Suprapubic skin (tissue), 4 donors: ENCODE measurements around the gene RPS6KA3. TPM values are rescaled to one million over a fixed set of nuclear protein-coding genes. Genes with fewer than 3 reads are reported as not detected.

Source experiments
- DNase-seq, 2 donors: peaks; one replicate each; pipeline ENCODE4 v3.0.0-alpha.2; 2019; ENCODE audit warnings: low spot score in 2 of 2
- H3K27ac ChIP-seq: fragments of 200-600 bp; sonication (generic); one replicate; pipeline ENCODE4 v1.5.1; 2019
- H3K27me3 ChIP-seq: fragments of 200-600 bp; sonication (generic); one replicate; pipeline ENCODE4 v1.5.1; 2019
- H3K36me3 ChIP-seq: fragments of 200-600 bp; sonication (generic); one replicate; pipeline ENCODE4 v1.5.1; 2019
- H3K4me1 ChIP-seq: fragments of 200-600 bp; sonication (generic); one replicate; pipeline ENCODE4 v1.5.1; 2019
- H3K4me3 ChIP-seq: fragments of 200-600 bp; sonication (generic); one replicate; pipeline ENCODE4 v1.5.1; 2019; ENCODE audit warnings: mild to moderate bottlenecking
- H3K9me3 ChIP-seq: fragments of 200-600 bp; sonication (generic); one replicate; pipeline ENCODE4 v1.5.1; 2019
- EP300 ChIP-seq: sonication (generic); formaldehyde crosslinking; IDR thresholded peaks from one replicate; pipeline ENCODE4 v1.6.1; 2017; ENCODE audit warnings: antibody characterized with exemption
- POLR2A ChIP-seq, 2 donors: fragments of 450-650 bp; IDR thresholded peaks; one replicate each; pipeline ENCODE4 v1.6.1; 2017; ENCODE audit warnings: antibody characterized with exemption in 2 of 2, mild to moderate bottlenecking in 2 of 2, moderate library complexity in 2 of 2
- POLR2AphosphoS5 ChIP-seq, 3 donors: sonication (generic); formaldehyde crosslinking; IDR thresholded peaks; one replicate each; pipeline ENCODE4 v1.6.1; 2017; ENCODE audit warnings: antibody characterized with exemption in 3 of 3
- WGBS: methylation state at CpG from one replicate; pipeline ENCODE4 v1.1.5; 2018; 5-methylcytosine and 5-hydroxymethylcytosine counted together
- total RNA-seq, 4 donors: library from RNA; depleted of rRNA; stranded (reverse); fragments of >200 nt; gene quantifications; one replicate each; pipeline ENCODE4 v1.1.0, GENCODE V29; 2016
- TF ChIP-seq, protein P1 (sequence below), 2 donors: fragments of 200-600 bp in 1 of 2; fragments of 450-650 bp in 1 of 2; sonication (generic) in 1 of 2; IDR thresholded peaks; one replicate each; pipeline ENCODE4 v1.5.1; 2016 to 2019; ENCODE audit warnings: antibody characterized with exemption in 2 of 2, mild to moderate bottlenecking in 1 of 2, moderate library complexity in 1 of 2

The RPS6KA3 gene
- total RNA-seq, 4 donors from 2014 or later = 27.2 to 36.0 (median 32.2) TPM

- Histone ChIP-seq H3K27me3 (no peaks in the 10 kb centered on the region), H3K9me3 (no peaks in the 10 kb centered on the region), H3K27ac (no peak overlapping the region), H3K4me3 (no peak overlapping the region), H3K36me3 (no peaks in the 10 kb centered on the region), H3K4me1 (no peaks in the 10 kb centered on the region)
- TF ChIP-seq EP300 (no peak), POLR2A (IDR thresholded peaks at IDR 0.05) (no peak), POLR2AphosphoS5 (IDR thresholded peaks at IDR 0.05) (no peak)
- TF ChIP-seq, protein P1, sequence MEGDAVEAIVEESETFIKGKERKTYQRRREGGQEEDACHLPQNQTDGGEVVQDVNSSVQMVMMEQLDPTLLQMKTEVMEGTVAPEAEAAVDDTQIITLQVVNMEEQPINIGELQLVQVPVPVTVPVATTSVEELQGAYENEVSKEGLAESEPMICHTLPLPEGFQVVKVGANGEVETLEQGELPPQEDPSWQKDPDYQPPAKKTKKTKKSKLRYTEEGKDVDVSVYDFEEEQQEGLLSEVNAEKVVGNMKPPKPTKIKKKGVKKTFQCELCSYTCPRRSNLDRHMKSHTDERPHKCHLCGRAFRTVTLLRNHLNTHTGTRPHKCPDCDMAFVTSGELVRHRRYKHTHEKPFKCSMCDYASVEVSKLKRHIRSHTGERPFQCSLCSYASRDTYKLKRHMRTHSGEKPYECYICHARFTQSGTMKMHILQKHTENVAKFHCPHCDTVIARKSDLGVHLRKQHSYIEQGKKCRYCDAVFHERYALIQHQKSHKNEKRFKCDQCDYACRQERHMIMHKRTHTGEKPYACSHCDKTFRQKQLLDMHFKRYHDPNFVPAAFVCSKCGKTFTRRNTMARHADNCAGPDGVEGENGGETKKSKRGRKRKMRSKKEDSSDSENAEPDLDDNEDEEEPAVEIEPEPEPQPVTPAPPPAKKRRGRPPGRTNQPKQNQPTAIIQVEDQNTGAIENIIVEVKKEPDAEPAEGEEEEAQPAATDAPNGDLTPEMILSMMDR (IDR thresholded peaks at IDR 0.05) = no peak
- no peak for DNase-seq
- 59% methylated on average over 2 of the region's 2 CpGs for WGBS
Measured at GRCh38 chrX:20285511-20285910, 18.8 kb upstream of the RPS6KA3 start.

DNA sequence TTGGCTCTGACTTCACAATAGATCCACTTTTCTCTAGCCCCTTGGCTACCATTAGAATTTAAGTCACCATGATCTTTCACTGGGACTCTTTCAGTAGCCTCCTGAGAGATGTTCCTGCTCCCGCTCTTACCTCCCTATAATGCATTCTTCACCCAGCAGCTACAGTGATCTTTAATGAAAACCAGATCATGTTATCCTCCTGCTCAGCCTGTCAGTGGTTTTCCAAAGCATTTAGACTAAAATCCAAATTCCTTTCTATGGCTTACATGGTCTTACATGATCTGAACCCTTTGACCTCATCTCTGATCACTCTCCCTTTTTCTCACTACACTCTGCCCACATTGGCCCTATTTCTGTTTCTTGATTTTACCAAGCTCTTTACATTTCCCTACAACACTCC, 18.3 kb upstream of the RPS6KA3 start:
- Histone ChIP-seq H3K27me3 (no peaks in the 10 kb centered on the region), H3K9me3 (no peaks in the 10 kb centered on the region), H3K36me3 (no peaks in the 10 kb centered on the region), H3K4me3 (no peak overlapping the region), H3K27ac (no peak overlapping the region), H3K4me1 (no peaks in the 10 kb centered on the region)
- TF ChIP-seq, protein P1 (IDR thresholded peaks at IDR 0.05) = no peak
- TF ChIP-seq POLR2AphosphoS5 (IDR thresholded peaks at IDR 0.05) (no peak), POLR2A (IDR thresholded peaks at IDR 0.05) (no peak), EP300 (no peak)
- 68% methylated on average over 1 of the region's 1 CpG for WGBS
- no peak for DNase-seq

- H3K27ac ChIP-seq = no peak overlapping the region
- TF ChIP-seq POLR2A (IDR thresholded peaks at IDR 0.05) (no peak), EP300 (no peak)
- TF ChIP-seq, protein P1 (IDR thresholded peaks at IDR 0.05) = no peak
Measured at GRCh38 chrX:20284444-20284843, 17.7 kb upstream of the RPS6KA3 start.

DNA sequence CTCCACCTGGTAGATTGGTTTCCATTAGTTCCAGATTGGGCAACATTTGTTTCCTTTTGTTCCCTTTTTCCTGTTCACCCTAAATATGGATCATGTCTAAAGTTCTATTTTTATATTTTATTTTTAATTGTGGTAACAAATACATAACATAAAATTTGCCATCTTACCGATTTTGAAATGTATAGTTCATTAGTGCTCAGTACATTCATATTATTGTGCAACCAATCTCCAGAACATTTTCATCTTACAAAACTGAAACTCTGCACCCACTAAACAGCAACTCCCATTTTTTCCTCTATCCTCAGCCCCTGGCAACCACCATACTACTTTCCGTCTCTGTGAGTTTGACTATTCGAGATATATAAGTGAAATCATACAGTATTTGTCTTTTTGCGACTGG, 14.2 kb upstream of the RPS6KA3 start:
- no peak for TF ChIP-seq POLR2A (IDR thresholded peaks at IDR 0.05)
- no peak for TF ChIP-seq POLR2AphosphoS5 (IDR thresholded peaks at IDR 0.05)
- no peak for TF ChIP-seq EP300
- TF ChIP-seq, protein P1 (IDR thresholded peaks at IDR 0.05) = no peak
- H3K4me1 ChIP-seq = no peaks in the 10 kb centered on the region
- no peaks in the 10 kb centered on the region for H3K27me3 ChIP-seq
- no peak for DNase-seq
- no peak overlapping the region for H3K27ac ChIP-seq
- H3K4me3 ChIP-seq = no peak overlapping the region
- H3K9me3 ChIP-seq = no peaks in the 10 kb centered on the region
- 89% methylated on average over 4 of the region's 4 CpGs for WGBS
- H3K36me3 ChIP-seq = no peaks in the 10 kb centered on the region

More at GRCh38 chrX:20284444-20284843, 17.7 kb upstream of the RPS6KA3 start:
- H3K9me3 ChIP-seq = no peaks in the 10 kb centered on the region
- no peaks in the 10 kb centered on the region for H3K27me3 ChIP-seq
- H3K36me3 ChIP-seq = no peaks in the 10 kb centered on the region
- no peaks in the 10 kb centered on the region for H3K4me1 ChIP-seq
- no peak overlapping the region for H3K4me3 ChIP-seq
- 69% methylated on average over 1 of the region's 1 CpG for WGBS
- DNase-seq = no peak

GRCh38 chrX:20274121-20274520, 7.4 kb upstream of the RPS6KA3 start:
- no peaks in the 10 kb centered on the region for H3K4me1 ChIP-seq
- no peak for DNase-seq
- H3K9me3 ChIP-seq = no peaks in the 10 kb centered on the region
- TF ChIP-seq, protein P1 (IDR thresholded peaks at IDR 0.05) = no peak
- TF ChIP-seq EP300 (no peak), POLR2AphosphoS5 (IDR thresholded peaks at IDR 0.05) (no peak), POLR2A (IDR thresholded peaks at IDR 0.05) (no peak)
- no peaks in the 10 kb centered on the region for H3K27me3 ChIP-seq
- no peak overlapping the region for H3K4me3 ChIP-seq
- H3K27ac ChIP-seq = no peak overlapping the region
- WGBS = 36% methylated on average over 1 of the region's 1 CpG
- no peaks in the 10 kb centered on the region for H3K36me3 ChIP-seq
